Measurements from ENCODE around the gene SLC26A1. TPM values are rescaled to one million over a fixed set of nuclear protein-coding genes. Genes with fewer than 3 reads are reported as not detected.
A peak's percentile ranks its signal among the peaks of the same experiment; 100 is the strongest.

SLC26A1 gene
- total RNA-seq, 1 experiment from 2014 or later: 0.85 TPM

- H3K36me3 Mint-ChIP-seq: no peaks in the 10 kb centered on the region
- peak; percentile 88 for DNase-seq (ENCODE audit: low spot score)
- peak within 1 kb of the TSS; percentile 66 for H3K4me3 Mint-ChIP-seq
- no peak within 1 kb of the TSS for H3K27ac Mint-ChIP-seq
- POLR2A ChIA-PET: no interaction called here
- H3K9me3 Mint-ChIP-seq: peaks cover 7% of the 10 kb centered on the region; the same call in 1 of the 2 replicates
- ATAC-seq: peak; percentile 43
- CTCF ChIA-PET: interaction anchor here (0.6 to 1.6 kb wide), 6 partner anchors 8 to 85 kb away, joined by 3 to 8 read pairs (median 3); partner anchors contain the start of gene IDUA
- H3K4me1 Mint-ChIP-seq: peaks cover 10% of the 10 kb centered on the region
- peaks cover 43% of the 10 kb centered on the region for H3K27me3 Mint-ChIP-seq (ENCODE audit: low read depth)
- TF ChIP-seq ZNF423 (CRISPR knock-in tag; IDR thresholded peaks at IDR 0.05) (peak; percentile 75), SP1 (CRISPR knock-in tag; conservative IDR thresholded peaks at IDR 0.05) (no peak)
Measured at GRCh38 chr4:1011022-1011665, 17.9 kb upstream of the SLC26A1 start, which contains the start of gene FGFRL1. FGFRL1 (plus strand) TSS chr4:1011626; CDS start chr4:1012486, 860 bp downstream.

- H3K27ac Mint-ChIP-seq: no peak overlapping the region
- ChIA-PET POLR2A (no interaction called here), CTCF (interaction anchor here (0.6 to 1.6 kb wide), 10 partner anchors 9 to 320 kb away, joined by 3 to 8 read pairs (median 3); partner anchors contain the start of genes DGKQ and IDUA)
- TF ChIP-seq HMGXB4 (CRISPR knock-in tag; IDR thresholded peaks at IDR 0.05) (0 out of 2 replicates have a peak, but pooled peaks have one; percentile 19), AR (CRISPR knock-in tag; IDR thresholded peaks at IDR 0.05) (no peak), CREB1 (CRISPR knock-in tag; IDR thresholded peaks at IDR 0.05) (no peak), NFE2L1 (CRISPR knock-in tag; IDR thresholded peaks at IDR 0.05) (peak; percentile 24; the same call in 1 of the 2 replicates), ZNF263 (CRISPR knock-in tag; IDR thresholded peaks at IDR 0.05; ENCODE audit: low read depth) (peak; percentile 40; the same call in 1 of the 2 replicates), IRF1 (CRISPR knock-in tag; IDR thresholded peaks at IDR 0.05) (no peak)
- H3K36me3 Mint-ChIP-seq: no peaks in the 10 kb centered on the region
- H3K4me3 Mint-ChIP-seq: peak overlapping the region; percentile 66
- H3K9me3 Mint-ChIP-seq: peaks cover 7% of the 10 kb centered on the region; the same call in 1 of the 2 replicates
- H3K27me3 Mint-ChIP-seq (ENCODE audit: low read depth): peaks cover 50% of the 10 kb centered on the region
- ATAC-seq: peak; percentile 2
- peak; percentile 40 for DNase-seq (ENCODE audit: low spot score)
- peaks cover 10% of the 10 kb centered on the region for H3K4me1 Mint-ChIP-seq
Measured at GRCh38 chr4:1010395-1011021, 17.3 kb upstream of the SLC26A1 start.

GRCh38 chr4:1009542-1010394 lies 16.6 kb upstream of the SLC26A1 start:
- Mint-ChIP-seq H3K4me1 (peaks cover 10% of the 10 kb centered on the region), H3K9me3 (peaks cover 7% of the 10 kb centered on the region; the same call in 1 of the 2 replicates), H3K27me3 (ENCODE audit: low read depth) (peaks cover 55% of the 10 kb centered on the region), H3K27ac (no peak overlapping the region), H3K4me3 (peak overlapping the region; percentile 70), H3K36me3 (no peaks in the 10 kb centered on the region)
- ChIA-PET POLR2A (no interaction called here), CTCF (interaction anchor here (0.5 to 1.6 kb wide), 11 partner anchors 10 to 717 kb away, joined by 3 to 8 read pairs (median 3); partner anchors contain the start of gene DGKQ)
- ATAC-seq (peak; percentile 45), DNase-seq (ENCODE audit: low spot score) (peak; percentile 60)
- TF ChIP-seq RELA (CRISPR knock-in tag; IDR thresholded peaks at IDR 0.05; ENCODE audit: borderline replicate concordance) (0 out of 2 replicates have a peak, but pooled peaks have one; percentile 22), ESRRA (CRISPR knock-in tag; IDR thresholded peaks at IDR 0.05; ENCODE audit: borderline replicate concordance) (no peak), ZNF138 (CRISPR knock-in tag; conservative IDR thresholded peaks at IDR 0.05) (no peak), ZNF671 (CRISPR knock-in tag; IDR thresholded peaks at IDR 0.05) (no peak), FOXP1 (CRISPR knock-in tag; IDR thresholded peaks at IDR 0.05; ENCODE audit: borderline replicate concordance) (0 out of 2 replicates have a peak, but pooled peaks have one; percentile 10), ATF6 (CRISPR knock-in tag; IDR thresholded peaks at IDR 0.05) (no peak), NFATC4 (CRISPR knock-in tag; IDR thresholded peaks at IDR 0.05) (no peak), SP1 (CRISPR knock-in tag; conservative IDR thresholded peaks at IDR 0.05) (peak; percentile 25; the same call in 1 of the 2 replicates), E2F5 (CRISPR knock-in tag; IDR thresholded peaks at IDR 0.05) (no peak), ZNF263 (CRISPR knock-in tag; IDR thresholded peaks at IDR 0.05; ENCODE audit: low read depth) (peak; percentile 57; the same call in 1 of the 2 replicates), SOX15 (CRISPR knock-in tag; IDR thresholded peaks at IDR 0.05) (no peak), HMGXB4 (CRISPR knock-in tag; IDR thresholded peaks at IDR 0.05) (peak; percentile 63; the same call in 1 of the 2 replicates)
